GM12891 (cell line): ENCODE measurements around the gene IRAG1.

Source experiments
- POLR2A ChIP-seq: IDR thresholded peaks from 2 replicates; pipeline ENCODE4 v1.6.1; 2011; ENCODE audit warnings: low read depth, low read length, control low read depth
- POLR2AphosphoS5 ChIP-seq: IDR thresholded peaks from 2 replicates; pipeline ENCODE4 v1.6.1; 2011; ENCODE audit warnings: low read depth, low read length, control low read depth
- POU2F2 ChIP-seq: IDR thresholded peaks from 2 replicates; pipeline ENCODE4 v1.6.1; 2011; ENCODE audit warnings: low read depth, mild to moderate bottlenecking, control low read depth, low read length, moderate library complexity
- SPI1 ChIP-seq: IDR thresholded peaks from 2 replicates; pipeline ENCODE4 v1.6.1; 2011; ENCODE audit warnings: low read depth, low read length, control low read depth
- TAF1 ChIP-seq: IDR thresholded peaks from 2 replicates; pipeline ENCODE4 v1.6.1; 2011; ENCODE audit warnings: low read depth, low read length, control low read depth

DNA sequence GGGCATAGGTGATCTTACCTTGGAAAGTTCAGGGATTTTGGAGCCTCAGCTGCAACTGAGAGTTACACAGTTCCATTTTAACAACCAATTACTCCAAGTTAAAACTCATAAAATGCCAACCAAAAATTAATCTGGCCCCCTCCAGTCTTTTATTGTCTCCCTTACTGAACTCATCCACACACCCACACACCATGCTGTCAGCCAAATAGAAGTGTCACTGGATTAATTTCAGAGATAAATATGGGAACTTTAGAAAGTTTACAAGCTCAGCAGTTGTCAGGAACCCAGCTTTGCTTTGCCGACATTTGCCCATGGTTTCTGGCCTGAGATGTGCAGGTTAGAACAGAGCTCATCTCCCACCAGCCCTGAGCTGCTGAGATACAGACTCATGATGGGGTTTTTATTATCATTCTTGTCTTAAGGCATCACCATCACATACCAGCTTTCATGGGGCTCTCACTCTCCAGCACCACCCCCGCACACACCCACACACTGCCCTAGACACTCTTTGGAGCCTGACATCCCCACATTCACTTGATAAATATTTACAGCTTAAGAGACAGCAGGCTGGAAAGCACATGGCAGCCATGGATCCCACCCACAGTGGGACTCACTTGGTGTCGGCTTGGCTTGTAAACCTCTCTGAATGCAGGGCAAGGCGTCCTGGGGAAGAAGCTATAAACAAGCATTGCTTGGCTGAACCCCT, 33.7 kb upstream of the IRAG1 start:
- no peak for TF ChIP-seq POLR2A
- no peak for TF ChIP-seq TAF1
- no peak for TF ChIP-seq POLR2AphosphoS5
- no peak for TF ChIP-seq SPI1
- no peak for TF ChIP-seq POU2F2
